Ascending aorta (tissue), 2 donors: ENCODE measurements around the gene MAP1LC3B2. TPM values are rescaled to one million over a fixed set of nuclear protein-coding genes. Genes with fewer than 3 reads are reported as not detected.

Source experiments
- DNase-seq, 2 donors: peaks; one replicate each; pipeline ENCODE4 v3.0.0-alpha.2; 2019; ENCODE audit warnings: low spot score in 2 of 2
- H3K27ac ChIP-seq, 2 donors: fragments of 200-600 bp; sonication (generic); one replicate each; pipeline ENCODE4 v1.5.1; 2016 to 2017; ENCODE audit warnings: mild to moderate bottlenecking in 1 of 2
- H3K27me3 ChIP-seq: fragments of 200-600 bp; sonication (generic); one replicate; pipeline ENCODE4 v1.5.1; 2017
- H3K36me3 ChIP-seq, 2 donors: fragments of 200-600 bp; sonication (generic); one replicate each; pipeline ENCODE4 v1.5.1; 2016
- H3K4me1 ChIP-seq, 2 donors: fragments of 200-600 bp; sonication (generic); one replicate each; pipeline ENCODE4 v1.5.1; 2016 to 2017; ENCODE audit warnings: mild to moderate bottlenecking in 1 of 2
- H3K4me3 ChIP-seq, 2 donors: fragments of 200-600 bp; sonication (generic); one replicate each; pipeline ENCODE4 v1.5.1; 2016 to 2017; ENCODE audit warnings: mild to moderate bottlenecking in 1 of 2
- H3K9me3 ChIP-seq, 2 donors: fragments of 200-600 bp; sonication (generic); one replicate each; pipeline ENCODE4 v1.5.1; 2016
- CTCF ChIP-seq, 3 experiments: fragments of 200-600 bp in 2 of 3; fragments of 450-650 bp in 1 of 3; sonication (generic) in 2 of 3; IDR thresholded peaks; one replicate each; pipeline ENCODE4 v1.5.1; 2016 to 2019; ENCODE audit warnings: antibody characterized with exemption in 3 of 3, mild to moderate bottlenecking in 1 of 3, moderate library complexity in 1 of 3
- intact Hi-C: fragments of 100-400 bp; cut with DNase I; formaldehyde crosslinking; loops from one replicate; pipeline ENCODE4 v1.15.1; 2023
- total RNA-seq: library from RNA; depleted of rRNA; stranded (reverse); fragments of >200 nt; gene quantifications from one replicate; pipeline ENCODE4 v1.1.0, GENCODE V29; 2016

Gene MAP1LC3B2
- total RNA-seq, 1 donor from 2014 or later: not detected

- Histone ChIP-seq H3K4me1 (peaks cover 0 to 5% of the 10 kb centered on the region in 2 donors), H3K27me3 (no peaks in the 10 kb centered on the region), H3K4me3 (no peak overlapping the region), H3K36me3 (no peaks in the 10 kb centered on the region), H3K9me3 (no peaks in the 10 kb centered on the region), H3K27ac (no peak overlapping the region)
- intact Hi-C loops: no loop called here
- no peak for DNase-seq
- TF ChIP-seq CTCF (IDR thresholded peaks at IDR 0.05): no peak
Measured at GRCh38 chr12:116549993-116550392, 9.2 kb upstream of the MAP1LC3B2 start.

- intact Hi-C loops: no loop called here
- Histone ChIP-seq H3K4me1 (peaks cover 0 to 5% of the 10 kb centered on the region in 2 donors), H3K9me3 (no peaks in the 10 kb centered on the region), H3K36me3 (no peaks in the 10 kb centered on the region), H3K4me3 (no peak overlapping the region), H3K27ac (no peak overlapping the region), H3K27me3 (no peaks in the 10 kb centered on the region)
- no peak for DNase-seq
- no peak for TF ChIP-seq CTCF (IDR thresholded peaks at IDR 0.05)
Measured at GRCh38 chr12:116551151-116551550, 8.0 kb upstream of the MAP1LC3B2 start.

- intact Hi-C loops: no loop called here
Measured at GRCh38 chr12:116551619-116551951, 7.6 kb upstream of the MAP1LC3B2 start.

GRCh38 chr12:116551952-116552772 is 7.0 kb upstream of the MAP1LC3B2 start:
- H3K4me3 ChIP-seq: no peak overlapping the region
- no peaks in the 10 kb centered on the region for H3K27me3 ChIP-seq
- peaks cover 0 to 5% of the 10 kb centered on the region in 2 donors for H3K4me1 ChIP-seq
- TF ChIP-seq CTCF (IDR thresholded peaks at IDR 0.05): no peak
- DNase-seq: no peak
- intact Hi-C loops: no loop called here
- no peaks in the 10 kb centered on the region for H3K9me3 ChIP-seq
- no peaks in the 10 kb centered on the region for H3K36me3 ChIP-seq
- H3K27ac ChIP-seq: no peak overlapping the region

More at GRCh38 chr12:116551619-116551951, 7.6 kb upstream of the MAP1LC3B2 start:
- no peaks in the 10 kb centered on the region for H3K9me3 ChIP-seq
- no peaks in the 10 kb centered on the region for H3K27me3 ChIP-seq
- DNase-seq: no peak
- H3K4me3 ChIP-seq: no peak overlapping the region
- no peaks in the 10 kb centered on the region for H3K36me3 ChIP-seq
- H3K4me1 ChIP-seq: peaks cover 0 to 5% of the 10 kb centered on the region in 2 donors
- no peak overlapping the region for H3K27ac ChIP-seq
- TF ChIP-seq CTCF (IDR thresholded peaks at IDR 0.05): no peak

GRCh38 chr12:116552773-116553373 is 6.3 kb upstream of the MAP1LC3B2 start:
- Histone ChIP-seq H3K27me3 (no peaks in the 10 kb centered on the region), H3K4me3 (no peak overlapping the region), H3K27ac (no peak overlapping the region), H3K4me1 (peaks cover 0 to 5% of the 10 kb centered on the region in 2 donors), H3K9me3 (no peaks in the 10 kb centered on the region), H3K36me3 (no peaks in the 10 kb centered on the region)
- DNase-seq: no peak
- intact Hi-C loops: no loop called here
- no peak for TF ChIP-seq CTCF (IDR thresholded peaks at IDR 0.05)
